Neuronal stem cell (in vitro differentiated cells): ENCODE results near the gene ANKRD2.
A peak's percentile ranks its signal among the peaks of the same experiment; 100 is the strongest.

Experiments used
- DNase-seq: peaks from one replicate; pipeline ENCODE4 v3.0.0-alpha.2; 2013; ENCODE audit warnings: low spot score
- H2AFZ ChIP-seq: one replicate; pipeline ENCODE4 v1.6.1; 2013; ENCODE audit warnings: mild to moderate bottlenecking, low read length, inconsistent platforms
- H2AK5ac ChIP-seq: 2 replicates; pipeline ENCODE4 v1.6.1; 2013; ENCODE audit warnings: low read depth, mild to moderate bottlenecking, inconsistent platforms, low read length, moderate library complexity, mixed read lengths
- H2BK120ac ChIP-seq: 2 replicates; pipeline ENCODE4 v1.6.1; 2013; ENCODE audit warnings: low read depth, mild to moderate bottlenecking, inconsistent platforms, low read length, moderate library complexity, mixed read lengths
- H2BK12ac ChIP-seq: one replicate; pipeline ENCODE4 v1.6.1; 2013; ENCODE audit warnings: low read length, inconsistent platforms
- H2BK15ac ChIP-seq: 2 replicates; pipeline ENCODE4 v1.6.1; 2013; ENCODE audit warnings: mild to moderate bottlenecking, low read length, inconsistent platforms, mixed read lengths
- H2BK5ac ChIP-seq: one replicate; pipeline ENCODE4 v1.6.1; 2013; ENCODE audit warnings: inconsistent platforms, mild to moderate bottlenecking, low read length, moderate library complexity
- H3K14ac ChIP-seq: one replicate; pipeline ENCODE4 v1.6.1; 2013; ENCODE audit warnings: low read length, inconsistent platforms
- H3K18ac ChIP-seq: 2 replicates; pipeline ENCODE4 v1.6.1; 2013; ENCODE audit warnings: low read length, inconsistent platforms
- H3K23ac ChIP-seq: 2 replicates; pipeline ENCODE4 v1.6.1; 2013; ENCODE audit warnings: low read depth, mild to moderate bottlenecking, mixed read lengths, low read length, inconsistent platforms; ENCODE audit not compliant: poor library complexity
- H3K27ac ChIP-seq: replicated peaks from 3 replicates; pipeline ENCODE4 v1.5.1; 2013; ENCODE audit warnings: low read length, inconsistent platforms
- H3K27me3 ChIP-seq, 3 experiments: 2 replicates each; pipeline ENCODE4 v1.6.1; 2013; ENCODE audit warnings: low read length in 3 of 3, mild to moderate bottlenecking in 2 of 3, inconsistent platforms in 1 of 3, low read depth in 1 of 3, mixed read lengths in 1 of 3, moderate library complexity in 1 of 3; ENCODE audit not compliant: control insufficient read depth in 3 of 3, insufficient read depth in 3 of 3
- H3K36me3 ChIP-seq, 2 donors: replicated peaks in 1 of 2; 2 replicates each; pipeline ENCODE4 v1.6.1; 2013; ENCODE audit warnings: low read length in 2 of 2; ENCODE audit not compliant: control insufficient read depth in 2 of 2, insufficient read depth in 2 of 2
- H3K4ac ChIP-seq: 2 replicates; pipeline ENCODE4 v1.6.1; 2013; ENCODE audit warnings: inconsistent platforms, mild to moderate bottlenecking, low read length, moderate library complexity
- H3K4me1 ChIP-seq, 2 donors: 1 replicate in 1 of 2; 2 replicates in 1 of 2; pipeline ENCODE4 v1.6.1; 2013; ENCODE audit warnings: low read length in 2 of 2, low read depth in 1 of 2; ENCODE audit not compliant: control insufficient read depth in 2 of 2, insufficient read depth in 1 of 2
- H3K4me2 ChIP-seq: one replicate; pipeline ENCODE4 v1.6.1; 2013; ENCODE audit warnings: mild to moderate bottlenecking, low read length, inconsistent platforms; ENCODE audit not compliant: insufficient read depth, poor library complexity, severe bottlenecking
- H3K4me3 ChIP-seq, 2 donors: 2 replicates each; pipeline ENCODE4 v1.5.1; 2013; ENCODE audit warnings: low read length in 2 of 2, mild to moderate bottlenecking in 2 of 2, inconsistent platforms in 1 of 2, moderate library complexity in 1 of 2
- H3K79me1 ChIP-seq: one replicate; pipeline ENCODE4 v1.6.1; 2013; ENCODE audit warnings: low read depth, mild to moderate bottlenecking, inconsistent platforms, low read length, moderate library complexity
- H3K9ac ChIP-seq: one replicate; pipeline ENCODE4 v1.6.1; 2013; ENCODE audit warnings: mild to moderate bottlenecking, low read depth, low read length, inconsistent platforms; ENCODE audit not compliant: poor library complexity
- H3K9me3 ChIP-seq, 2 donors: replicated peaks in 1 of 2; 2 replicates each; pipeline versions ENCODE3 to v1.6.1; 2013; ENCODE audit warnings: low read length in 2 of 2, mild to moderate bottlenecking in 2 of 2, inconsistent platforms in 1 of 2, low read depth in 1 of 2, mixed read lengths in 1 of 2, moderate library complexity in 1 of 2; ENCODE audit not compliant: control insufficient read depth in 2 of 2, insufficient read depth in 1 of 2
- H4K8ac ChIP-seq: one replicate; pipeline ENCODE4 v1.6.1; 2013; ENCODE audit warnings: low read depth, mild to moderate bottlenecking, inconsistent platforms, low read length, moderate library complexity
- H4K91ac ChIP-seq: one replicate; pipeline ENCODE4 v1.6.1; 2013; ENCODE audit warnings: low read length, low read depth, mild to moderate bottlenecking, inconsistent platforms; ENCODE audit not compliant: poor library complexity
- WGBS, 2 donors: extraction: QIAGEN DNeasy Blood & Tissue Kit; methylation state at CpG; one replicate each; pipeline ENCODE4 v1.1.7; 2013; ENCODE audit warnings: missing lambda C conversion rate in 2 of 2, mixed read lengths in 1 of 2; ENCODE audit not compliant: insufficient read length in 2 of 2, insufficient replicate concordance in 1 of 2; ENCODE audit errors: extremely low coverage in 2 of 2; 5-methylcytosine and 5-hydroxymethylcytosine counted together

The ANKRD2 gene

GRCh38 chr10:97587183-97587582 is 14.6 kb downstream of the ANKRD2 start:
- Histone ChIP-seq H3K14ac (no peak overlapping the region), H3K4ac (no peak overlapping the region), H2BK15ac (no peak overlapping the region), H3K4me1 (peaks cover 0 to 8% of the 10 kb centered on the region in 2 donors), H3K9ac (no peak overlapping the region), H3K4me2 (no peak overlapping the region), H3K27me3 (no peaks in the 10 kb centered on the region), H3K27ac (no peak overlapping the region), H2AFZ (no peak overlapping the region), H2AK5ac (no peak overlapping the region), H3K9me3 (no peaks in the 10 kb centered on the region), H3K4me3 (no peak overlapping the region), H2BK5ac (no peak overlapping the region), H4K91ac (no peak overlapping the region), H3K23ac (no peak overlapping the region), H2BK12ac (no peak overlapping the region), H4K8ac (no peak overlapping the region), H2BK120ac (no peak overlapping the region), H3K79me1 (peaks cover 1% of the 10 kb centered on the region), H3K36me3 (no peaks in the 10 kb centered on the region), H3K18ac (no peak overlapping the region)
- DNase-seq, result no peak
- no CpG with 5 or more reads among the region's 2 CpGs for WGBS, 2 donors

GRCh38 chr10:97589479-97589878 is 16.9 kb downstream of the ANKRD2 start, which contains the start of gene C10orf62:
Gene C10orf62 (plus strand): TSS chr10:97589721. CDS start chr10:97589898, 177 bp downstream.
- H2AK5ac ChIP-seq, result peak within 1 kb of the TSS; percentile 32
- no peak within 1 kb of the TSS for H3K4me2 ChIP-seq
- H3K23ac ChIP-seq, result no peak within 1 kb of the TSS
- no peak within 1 kb of the TSS for H3K4ac ChIP-seq
- H3K18ac ChIP-seq, result peak within 1 kb of the TSS; percentile 48
- H3K9ac ChIP-seq, result no peak within 1 kb of the TSS
- H2BK15ac ChIP-seq, result no peak within 1 kb of the TSS
- H2AFZ ChIP-seq, result no peak within 1 kb of the TSS
- H3K4me3 ChIP-seq, result no peak within 1 kb of the TSS
- H2BK5ac ChIP-seq, result no peak within 1 kb of the TSS
- DNase-seq, result no peak
- H3K27me3 ChIP-seq, result no peaks in the 10 kb centered on the region
- H3K27ac ChIP-seq, result no peak within 1 kb of the TSS
- peak within 1 kb of the TSS; percentile 47 for H2BK120ac ChIP-seq
- H3K14ac ChIP-seq, result peak within 1 kb of the TSS; percentile 75
- H3K36me3 ChIP-seq, result no peaks in the 10 kb centered on the region
- no peaks in the 10 kb centered on the region for H3K9me3 ChIP-seq
- no CpG with 5 or more reads among the region's 3 CpGs for WGBS, 2 donors
- peaks cover 1% of the 10 kb centered on the region for H3K79me1 ChIP-seq
- H2BK12ac ChIP-seq, result peak within 1 kb of the TSS; percentile 58
- H4K91ac ChIP-seq, result peak within 1 kb of the TSS; percentile 72
- H4K8ac ChIP-seq, result no peak within 1 kb of the TSS
- H3K4me1 ChIP-seq, result peaks cover 0 to 4% of the 10 kb centered on the region in 2 donors

GRCh38 chr10:97590082-97590747 is 17.6 kb downstream of the ANKRD2 start:
- H3K4me2 ChIP-seq, result no peak overlapping the region

GRCh38 chr10:97590748-97591495 is 18.3 kb downstream of the ANKRD2 start:
- H4K8ac ChIP-seq, result no peak overlapping the region
- peak overlapping the region; percentile 38 for H3K18ac ChIP-seq
- DNase-seq, result no peak
- H2BK12ac ChIP-seq, result no peak overlapping the region
- peaks cover under 1 to 3% of the 10 kb centered on the region in 2 donors for H3K4me1 ChIP-seq
- peaks cover 1% of the 10 kb centered on the region for H3K79me1 ChIP-seq
- WGBS, 2 donors, result no CpG with 5 or more reads among the region's 5 CpGs
- H3K23ac ChIP-seq, result no peak overlapping the region
- H3K4ac ChIP-seq, result no peak overlapping the region
- H2AK5ac ChIP-seq, result no peak overlapping the region
- no peaks in the 10 kb centered on the region for H3K9me3 ChIP-seq
- no peaks in the 10 kb centered on the region for H3K36me3 ChIP-seq
- no peak overlapping the region for H4K91ac ChIP-seq
- no peak overlapping the region for H2BK15ac ChIP-seq
- H2BK120ac ChIP-seq, result no peak overlapping the region
- H3K4me2 ChIP-seq, result no peak overlapping the region
- H3K14ac ChIP-seq, result no peak overlapping the region
- H2BK5ac ChIP-seq, result no peak overlapping the region
- no peak overlapping the region for H3K9ac ChIP-seq
- no peak overlapping the region for H3K27ac ChIP-seq
- H2AFZ ChIP-seq, result no peak overlapping the region
- no peak overlapping the region for H3K4me3 ChIP-seq
- no peaks in the 10 kb centered on the region for H3K27me3 ChIP-seq

More at GRCh38 chr10:97590082-97590747, 17.6 kb downstream of the ANKRD2 start:
- Histone ChIP-seq H2BK5ac (no peak overlapping the region), H2AFZ (no peak overlapping the region), H3K4me3 (no peak overlapping the region), H3K4ac (no peak overlapping the region), H3K79me1 (peaks cover 1% of the 10 kb centered on the region), H3K27ac (no peak overlapping the region), H3K4me1 (peaks cover 0 to 4% of the 10 kb centered on the region in 2 donors), H2BK120ac (peak overlapping the region; percentile 47), H3K36me3 (no peaks in the 10 kb centered on the region), H3K27me3 (no peaks in the 10 kb centered on the region), H4K91ac (peak overlapping the region; percentile 72), H3K18ac (peak overlapping the region; percentile 48), H4K8ac (no peak overlapping the region), H2BK15ac (no peak overlapping the region), H3K23ac (no peak overlapping the region), H3K14ac (peak overlapping the region; percentile 75), H2AK5ac (peak overlapping the region; percentile 32), H2BK12ac (peak overlapping the region; percentile 58), H3K9ac (no peak overlapping the region), H3K9me3 (no peaks in the 10 kb centered on the region)
- WGBS, 2 donors, result no CpG with 5 or more reads among the region's 15 CpGs
- no peak for DNase-seq
